ENCODE measurements around the gene RBM44.
A peak's percentile ranks its signal among the peaks of the same experiment; 100 is the strongest.
"Not testable (repeated sequence)": the region's sequence is repeated elsewhere in the genome, so short reads cannot be mapped to it uniquely, and the experiment has no call there.

RBM44 gene

GRCh38 chr2:237765875-237766274, 32.7 kb upstream of the RBM44 start:
- TF ChIP-seq CTCF (conservative IDR thresholded peaks at IDR 0.05; ENCODE audit: low read depth, low read length), result no peak
- H3K4me3 ChIP-seq (ENCODE audit: low read depth, low read length), result no peak overlapping the region
- no peak for DNase-seq (ENCODE audit: low read depth)

GRCh38 chr2:237766340-237766739, 32.2 kb upstream of the RBM44 start:
- peak; percentile 21 for DNase-seq (ENCODE audit: low read depth)
- no peak overlapping the region for H3K4me3 ChIP-seq (ENCODE audit: low read depth, low read length)
- TF ChIP-seq CTCF (conservative IDR thresholded peaks at IDR 0.05; ENCODE audit: low read depth, low read length), result no peak

- TF ChIP-seq CTCF (conservative IDR thresholded peaks at IDR 0.05; ENCODE audit: low read depth, low read length), result no peak
- no peak for DNase-seq (ENCODE audit: low read depth)
- H3K4me3 ChIP-seq (ENCODE audit: low read depth, low read length), result no peak overlapping the region
Observed at GRCh38 chr2:237772513-237772912, 26.1 kb upstream of the RBM44 start.

- H3K4me3 ChIP-seq (ENCODE audit: low read depth, low read length), result no peak overlapping the region
- no peak for DNase-seq (ENCODE audit: low read depth)
- no peak for TF ChIP-seq CTCF (conservative IDR thresholded peaks at IDR 0.05; ENCODE audit: low read depth, low read length)
Observed at GRCh38 chr2:237773826-237774225, 24.8 kb upstream of the RBM44 start.

GRCh38 chr2:237774811-237775553, 23.6 kb upstream of the RBM44 start:
- DNase-seq (ENCODE audit: low read depth), result peak; percentile 74
- TF ChIP-seq CTCF (conservative IDR thresholded peaks at IDR 0.05; ENCODE audit: low read depth, low read length), result peak; percentile 79
- H3K4me3 ChIP-seq (ENCODE audit: low read depth, low read length), result no peak overlapping the region

GRCh38 chr2:237779521-237779920, 19.1 kb upstream of the RBM44 start:
- no peak for TF ChIP-seq CTCF (conservative IDR thresholded peaks at IDR 0.05; ENCODE audit: low read depth, low read length)
- no peak for DNase-seq (ENCODE audit: low read depth)
- no peak overlapping the region for H3K4me3 ChIP-seq (ENCODE audit: low read depth, low read length)

- no peak overlapping the region for H3K4me3 ChIP-seq (ENCODE audit: low read depth, low read length)
- DNase-seq (ENCODE audit: low read depth), result no peak
- TF ChIP-seq CTCF (conservative IDR thresholded peaks at IDR 0.05; ENCODE audit: low read depth, low read length), result no peak
Observed at GRCh38 chr2:237782181-237782580, 16.4 kb upstream of the RBM44 start.

- H3K4me3 ChIP-seq (ENCODE audit: low read depth, low read length); DNase-seq (ENCODE audit: low read depth): not testable (repeated sequence)
Observed at GRCh38 chr2:237783678-237784077, 14.9 kb upstream of the RBM44 start.

Measured in choroid plexus epithelial cell (primary cell).